NCI-H2081 (cell line): ENCODE results near the gene RNF114.

ENCODE experiments used
- DNase-seq, 2 experiments: peaks; one replicate each; lab custom pipeline; 2025; lab: John Stamatoyannopoulos, UW

Gene RNF114

DNA sequence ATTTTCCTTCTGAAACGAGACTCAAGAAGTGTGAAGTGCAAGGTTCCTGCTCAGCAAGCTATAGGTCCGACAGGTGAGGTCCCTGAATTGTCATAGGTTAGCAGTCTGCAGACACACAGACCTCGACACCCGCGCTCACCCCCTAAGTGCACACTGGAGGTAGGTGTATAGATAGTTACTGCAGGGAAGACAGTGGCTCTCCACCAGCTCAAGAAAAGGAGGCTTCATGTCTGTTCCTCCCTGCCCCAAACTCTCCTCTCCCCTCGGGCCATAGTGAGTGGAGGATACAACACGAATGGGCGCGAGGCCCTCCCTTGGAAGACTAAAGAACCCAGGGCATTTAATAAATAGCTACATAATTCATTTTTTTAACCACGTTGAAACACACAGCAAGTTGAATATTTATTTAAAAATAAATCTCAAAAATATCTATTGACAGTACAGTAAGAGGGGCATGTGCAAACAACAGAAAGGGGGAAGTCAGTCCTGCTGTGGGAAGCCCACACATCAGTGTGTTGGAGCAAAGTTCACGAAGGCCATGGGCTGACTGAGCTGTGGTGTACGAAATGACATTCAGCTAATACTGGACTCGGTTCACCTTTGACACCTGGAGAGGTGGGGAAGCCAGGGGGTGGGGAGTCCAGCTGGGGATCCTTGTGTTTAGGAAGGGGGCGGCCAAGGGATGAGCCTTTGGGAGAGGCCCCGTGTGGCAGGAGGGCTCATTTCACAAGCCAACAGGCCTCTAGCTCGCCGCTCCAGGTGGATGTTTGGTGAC lies 31.6 kb upstream of the RNF114 start:
- DNase-seq: no peak

DNA sequence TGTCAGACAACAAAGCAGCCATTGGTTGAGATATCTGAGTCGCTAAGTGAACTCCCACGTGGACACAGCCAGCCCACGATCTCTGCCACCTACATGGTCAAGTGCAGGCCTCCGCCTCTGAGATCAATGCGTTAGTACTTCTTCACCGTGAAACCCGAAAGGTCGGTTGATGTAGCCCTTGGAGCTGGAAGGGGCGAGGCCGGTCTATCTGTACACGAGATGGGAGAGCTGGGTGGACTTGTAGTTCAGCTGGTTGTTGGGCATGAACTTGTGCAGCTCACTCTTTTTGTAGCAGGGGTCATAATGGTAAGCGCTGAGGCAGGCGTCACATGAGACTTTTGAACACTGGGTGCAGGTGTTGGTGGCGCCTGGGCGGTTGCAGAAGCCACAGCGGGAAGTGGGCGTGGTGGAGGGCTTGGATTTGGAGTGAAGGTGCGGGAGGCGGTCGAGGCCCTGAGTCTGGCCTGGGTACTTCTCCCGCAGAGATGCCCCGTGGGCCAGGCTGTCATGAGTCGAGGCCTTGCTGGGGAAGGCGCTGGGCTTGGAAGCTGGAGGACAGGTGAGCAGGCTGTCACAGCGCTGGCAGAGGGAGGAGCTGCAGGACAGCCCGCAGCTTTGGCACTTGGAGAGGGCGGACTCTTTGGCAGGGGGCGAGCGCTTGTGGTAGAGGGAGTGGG lies 30.6 kb upstream of the RNF114 start:
- no peak for DNase-seq

DNA sequence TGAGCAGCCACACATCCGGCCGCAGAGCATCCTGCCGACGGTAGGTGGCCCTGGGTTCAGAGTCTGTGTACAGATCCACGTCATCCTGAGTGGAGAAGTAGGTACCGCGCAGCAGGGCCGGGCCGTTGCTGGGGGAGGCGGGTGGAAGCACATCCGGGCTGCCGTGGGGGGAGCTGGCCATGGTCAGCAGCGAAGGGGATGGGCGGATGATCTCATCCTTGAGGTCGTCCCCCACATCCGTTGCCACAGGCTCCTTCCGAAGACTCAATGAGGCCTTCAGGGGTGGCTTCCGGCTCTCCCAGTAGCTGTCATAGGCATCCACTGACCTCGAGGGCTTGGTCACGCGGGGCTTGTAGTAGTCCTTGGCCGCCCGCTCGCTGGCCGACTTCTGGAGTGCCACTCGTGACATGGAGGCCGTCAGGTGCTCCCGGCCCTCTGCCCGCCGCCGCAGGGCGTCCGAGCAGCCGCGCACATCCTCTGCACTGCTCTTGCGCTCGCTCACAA lies 30.0 kb upstream of the RNF114 start:
- no peak for DNase-seq

- DNase-seq: no peak
Observed at GRCh38 chr20:49906615-49907154, 29.5 kb upstream of the RNF114 start.

DNA sequence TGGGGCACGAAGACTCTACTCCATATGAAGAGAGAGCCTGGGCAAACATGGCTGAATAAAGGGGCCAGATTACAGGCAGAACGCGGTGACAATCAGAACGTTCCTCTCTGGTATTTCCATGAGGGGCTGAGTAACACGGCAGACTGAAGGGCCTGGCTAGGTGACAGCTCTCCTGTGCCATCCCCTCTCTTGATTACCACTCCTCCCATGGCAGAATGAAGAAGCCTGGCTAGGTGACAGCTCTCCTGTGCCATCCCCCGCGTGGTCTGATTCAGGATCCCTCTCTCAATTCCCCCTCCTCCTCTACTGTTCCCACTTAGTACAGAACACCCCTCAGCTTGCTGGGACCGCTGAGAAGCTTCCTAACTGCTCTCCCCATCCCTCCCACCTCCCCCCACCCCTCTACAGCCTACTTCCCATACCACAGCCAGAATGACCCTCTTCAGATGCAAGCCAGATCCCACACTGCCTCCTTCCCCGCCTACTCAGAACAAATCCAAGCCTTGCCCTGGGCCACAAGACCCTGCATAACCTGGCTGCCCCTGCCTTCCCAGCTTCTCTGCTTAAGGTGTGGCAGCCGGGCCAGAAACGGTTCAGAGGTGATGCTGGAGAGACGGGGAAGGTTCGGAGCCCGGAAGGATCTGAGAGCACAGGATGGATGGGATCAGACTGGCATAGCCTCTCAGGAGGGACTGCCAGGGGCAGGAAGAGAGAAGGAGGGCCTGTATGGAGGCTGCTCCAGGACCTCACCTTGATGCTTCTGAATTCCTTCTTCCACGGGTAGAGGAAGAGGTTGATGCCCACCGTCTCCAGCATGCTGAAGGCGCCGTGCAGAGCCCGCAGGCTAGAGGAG lies 28.6 kb upstream of the RNF114 start:
- no peak for DNase-seq

DNA sequence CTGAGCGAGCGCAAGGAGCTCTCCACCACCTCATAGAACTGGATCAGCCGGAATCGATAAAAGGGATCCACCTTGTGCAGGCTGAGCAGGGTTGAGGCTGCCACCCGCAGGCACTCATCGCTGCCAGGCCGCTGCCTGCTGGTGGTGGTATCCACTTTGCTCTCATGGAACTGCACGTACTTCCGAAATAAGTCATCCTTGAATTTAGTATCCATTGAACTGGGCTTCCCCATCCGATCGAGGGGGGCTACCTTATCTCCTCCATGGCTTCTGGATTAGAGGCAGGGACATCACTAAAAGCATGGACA lies 28.0 kb upstream of the RNF114 start:
- DNase-seq: no peak

GRCh38 chr20:49909499-49910339 lies 26.5 kb upstream of the RNF114 start:
- no peak for DNase-seq

DNA sequence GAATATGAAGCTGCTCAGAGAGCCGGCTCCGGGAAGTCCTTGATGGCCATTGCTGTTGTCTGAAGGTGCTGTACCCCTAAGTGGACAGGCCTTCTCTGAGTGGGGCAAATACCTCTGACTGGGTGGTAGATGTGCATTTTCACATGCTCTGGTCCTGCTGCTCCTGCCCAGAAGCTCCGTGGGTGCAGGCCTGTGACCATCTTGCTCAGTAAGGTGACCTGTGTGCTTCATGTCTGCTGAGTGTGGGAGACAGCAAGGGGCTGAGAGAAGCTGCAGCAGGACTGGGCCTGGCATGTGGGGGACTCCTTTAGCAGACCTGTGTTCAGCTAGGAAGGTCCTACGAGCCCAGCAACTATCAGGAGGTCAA lies 25.9 kb upstream of the RNF114 start:
- DNase-seq: no peak

DNA sequence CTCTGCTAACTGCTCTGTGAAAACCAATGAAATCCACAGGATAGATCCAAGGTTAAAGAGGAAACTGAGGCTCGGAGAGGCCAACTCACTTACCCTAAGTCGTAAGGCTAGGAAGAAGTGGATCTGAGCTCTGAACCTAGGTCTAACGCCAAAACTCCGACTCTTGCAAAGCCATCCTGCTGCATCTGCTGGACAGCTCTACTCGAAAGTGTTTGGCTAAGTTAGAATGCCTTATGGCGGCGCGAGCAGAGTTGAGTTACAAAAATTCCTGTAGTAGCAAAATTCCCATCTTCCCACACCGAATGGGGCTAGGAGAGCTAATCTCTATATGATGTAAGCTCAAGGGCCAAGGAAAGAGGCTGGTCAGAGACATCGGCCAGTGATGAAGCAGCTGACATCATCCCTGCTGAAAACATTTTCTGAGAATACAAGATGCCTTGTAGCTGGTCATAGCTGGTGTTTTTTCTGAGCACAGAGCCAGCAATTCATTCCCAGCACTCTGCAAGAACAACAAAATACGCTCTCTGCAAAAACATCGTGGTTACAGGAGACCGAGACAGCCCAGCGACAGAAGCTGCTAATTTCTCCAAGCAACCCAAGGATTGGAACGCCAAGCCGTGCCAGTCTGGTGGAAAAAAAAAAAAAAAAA lies 22.7 kb upstream of the RNF114 start:
- no peak for DNase-seq

DNA sequence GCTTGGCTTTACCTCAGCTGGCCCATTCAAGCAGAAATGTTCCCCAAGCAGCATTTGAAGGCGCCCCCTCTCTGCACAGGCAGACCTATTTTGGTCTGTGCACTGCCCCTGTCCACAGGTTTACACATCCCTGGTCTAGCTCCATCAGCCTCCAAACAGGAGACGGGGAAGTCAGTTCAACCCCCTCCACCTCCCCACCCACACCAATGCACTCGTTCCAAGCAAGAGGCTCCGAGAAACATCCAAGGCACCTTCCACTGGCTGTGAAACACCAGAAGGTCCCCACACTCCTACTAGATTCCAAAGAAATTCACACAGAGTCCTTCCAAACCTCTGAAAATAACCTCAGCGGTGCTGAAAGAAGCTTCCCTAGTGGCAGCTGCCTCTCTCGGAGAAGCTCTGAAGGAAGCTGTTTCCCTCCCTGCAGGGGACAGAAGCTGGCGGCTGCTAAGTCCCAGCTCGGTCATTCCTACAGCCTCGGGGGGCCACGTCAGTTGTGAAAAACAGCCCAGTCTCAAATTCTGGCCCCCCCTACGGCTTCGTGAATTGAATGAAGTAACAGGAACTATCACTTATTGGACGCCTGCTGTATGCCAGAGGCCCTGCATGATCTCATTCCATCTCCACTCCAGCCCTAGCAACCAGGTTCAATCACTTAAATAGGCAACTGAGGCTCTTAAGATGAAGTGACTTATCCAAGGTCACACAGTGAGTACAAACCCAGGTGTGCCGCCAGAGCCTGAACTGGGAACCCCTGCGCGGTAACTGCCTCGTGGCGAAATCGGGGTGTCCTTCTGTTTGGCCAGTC lies 21.7 kb upstream of the RNF114 start:
- DNase-seq: no peak

DNA sequence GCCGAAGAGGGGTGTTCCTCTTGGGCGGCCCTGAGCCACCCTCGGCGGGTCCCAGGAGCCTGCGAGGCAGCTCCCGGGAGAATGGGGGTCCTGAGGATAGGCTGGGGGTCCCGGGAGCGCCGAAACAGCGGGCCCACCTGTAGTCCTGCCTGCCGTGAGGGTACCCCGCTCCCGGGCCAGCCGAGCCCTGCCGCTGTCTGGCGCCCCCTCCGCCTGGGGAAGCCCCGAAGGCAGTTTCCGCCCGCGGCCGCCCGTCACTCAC lies 21.1 kb upstream of the RNF114 start:
- no peak for DNase-seq

- peak; percentile 91 to 94 for DNase-seq
Observed at GRCh38 chr20:49915380-49916145, 20.6 kb upstream of the RNF114 start, which contains the start of gene SPATA2. Gene SPATA2 (minus strand): TSS chr20:49915529. CDS start chr20:49908490, 7,039 bp downstream.

DNA sequence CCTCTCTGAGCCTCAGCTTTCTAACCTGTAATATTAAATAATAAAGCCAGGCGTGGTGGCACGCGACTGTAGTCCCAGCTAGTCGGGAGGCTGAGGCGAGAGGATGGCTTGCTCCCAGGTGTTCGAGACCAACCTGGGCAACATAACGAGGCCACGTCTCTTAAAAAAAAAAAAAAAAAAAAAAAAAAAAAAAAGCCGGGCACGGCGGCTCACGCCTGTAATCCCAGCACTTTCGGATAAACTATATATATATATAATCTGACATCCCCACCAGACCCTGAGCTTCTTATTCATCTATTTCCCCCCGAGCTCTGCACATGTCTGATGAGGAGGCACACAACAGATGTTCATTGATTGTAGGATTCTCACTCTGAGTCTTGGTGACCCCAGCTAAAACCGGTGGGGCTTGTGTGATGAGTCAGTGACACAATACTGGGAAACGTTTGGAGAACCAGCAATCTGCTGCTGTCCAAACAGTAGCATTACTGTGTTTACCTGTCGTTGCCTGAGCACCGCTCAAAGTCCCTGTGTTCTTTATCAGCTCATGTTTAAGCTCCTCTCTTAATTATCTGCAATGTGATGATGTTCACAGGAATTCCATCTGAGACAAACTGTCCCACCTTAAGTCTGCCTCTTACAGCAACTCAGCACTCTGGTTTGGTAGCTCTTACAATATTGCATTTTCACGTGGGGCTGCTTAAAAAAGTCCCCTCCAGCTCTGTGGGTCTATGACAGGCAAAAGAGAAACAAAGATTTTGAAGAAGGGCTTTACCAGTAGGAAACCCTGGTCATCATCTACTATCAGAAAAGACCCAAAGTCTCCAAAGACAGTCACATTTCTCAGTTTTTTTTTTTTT lies 19.8 kb upstream of the RNF114 start:
- peak; percentile 32 to 58 for DNase-seq

DNA sequence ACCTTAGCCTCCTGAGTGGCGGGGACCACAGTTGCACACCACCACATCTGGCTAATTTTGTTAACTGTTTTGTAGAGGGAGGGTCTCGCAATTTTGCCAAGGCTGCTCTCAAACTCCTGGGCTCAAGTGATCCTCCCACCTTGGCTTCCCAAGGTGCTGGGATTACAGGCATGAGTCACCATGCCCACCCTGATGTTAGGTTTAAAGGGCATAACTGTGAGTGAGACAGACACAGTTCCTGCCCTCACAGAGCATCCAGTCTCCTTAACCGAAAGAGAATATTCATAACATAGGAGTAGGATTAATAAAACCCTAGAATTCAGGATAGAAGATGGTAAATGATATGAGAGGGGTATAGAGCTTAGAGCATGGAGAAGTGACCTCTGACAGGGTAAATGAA lies 17.8 kb upstream of the RNF114 start:
- DNase-seq: no peak

- no peak for DNase-seq
Observed at GRCh38 chr20:49919009-49919408, 17.2 kb upstream of the RNF114 start.

- DNase-seq: no peak
Observed at GRCh38 chr20:49919461-49919860, 16.7 kb upstream of the RNF114 start.

DNA sequence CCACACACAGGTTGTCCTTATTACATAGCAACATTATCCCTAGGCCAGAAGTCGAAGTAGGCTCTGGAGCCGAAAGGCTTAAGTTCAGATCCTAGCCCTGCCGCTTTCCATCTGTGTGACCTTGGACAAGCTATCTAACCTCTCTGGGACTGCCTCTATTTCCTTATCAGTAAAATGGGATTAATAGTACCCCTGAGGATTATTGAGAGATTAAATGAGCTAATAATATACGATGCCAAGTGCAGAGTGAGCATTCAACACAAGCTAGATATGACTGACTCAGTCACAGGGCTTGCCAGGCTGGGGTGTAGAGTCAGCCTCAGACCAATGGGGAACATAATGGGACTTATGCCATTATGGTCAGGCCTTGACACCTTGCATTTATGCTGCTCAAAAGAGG lies 11.9 kb upstream of the RNF114 start:
- DNase-seq: no peak

- no peak for DNase-seq
Observed at GRCh38 chr20:49925901-49926454, 10.2 kb upstream of the RNF114 start.
